GM04503 (cell line): ENCODE data around the gene PACSIN1.
"Not testable (repeated sequence)": the region's sequence is repeated elsewhere in the genome, so short reads cannot be mapped to it uniquely, and the experiment has no call there.

ENCODE experiments used
- DNase-seq: peaks from one replicate; pipeline ENCODE4 v3.0.0-alpha.2; 2012; ENCODE audit warnings: low read depth

The PACSIN1 gene

GRCh38 chr6:34485321-34486060 is 19.6 kb downstream of the PACSIN1 start:
- no peak for DNase-seq

GRCh38 chr6:34486106-34486740 is 20.3 kb downstream of the PACSIN1 start:
- no peak for DNase-seq

- DNase-seq = not testable (repeated sequence)
Measured at GRCh38 chr6:34486886-34487285, 21.0 kb downstream of the PACSIN1 start.

GRCh38 chr6:34487536-34487935 is 21.7 kb downstream of the PACSIN1 start:
- no peak for DNase-seq

- DNase-seq = no peak
Measured at GRCh38 chr6:34489207-34489805, 23.4 kb downstream of the PACSIN1 start.

- DNase-seq = no peak
Measured at GRCh38 chr6:34490390-34491090, 24.7 kb downstream of the PACSIN1 start.

- no peak for DNase-seq
Measured at GRCh38 chr6:34491091-34491430, 25.2 kb downstream of the PACSIN1 start.

- no peak for DNase-seq
Measured at GRCh38 chr6:34493344-34493743, 27.5 kb downstream of the PACSIN1 start.

- no peak for DNase-seq
Measured at GRCh38 chr6:34494973-34495372, 29.1 kb downstream of the PACSIN1 start.

GRCh38 chr6:34496103-34496685 is 30.3 kb downstream of the PACSIN1 start:
- DNase-seq = no peak

GRCh38 chr6:34497411-34497810 is 31.5 kb downstream of the PACSIN1 start:
- no peak for DNase-seq

- no peak for DNase-seq
Measured at GRCh38 chr6:34506718-34507117, 40.8 kb downstream of the PACSIN1 start.

GRCh38 chr6:34508425-34508824 is 42.5 kb downstream of the PACSIN1 start:
- DNase-seq = no peak

- DNase-seq = no peak
Measured at GRCh38 chr6:34509782-34510181, 43.9 kb downstream of the PACSIN1 start.

GRCh38 chr6:34510299-34510698 is 44.4 kb downstream of the PACSIN1 start:
- no peak for DNase-seq

- no peak for DNase-seq
Measured at GRCh38 chr6:34511214-34511914, 45.5 kb downstream of the PACSIN1 start.

- no peak for DNase-seq
Measured at GRCh38 chr6:34511915-34512737, 46.2 kb downstream of the PACSIN1 start.

GRCh38 chr6:34512738-34513115 is 46.9 kb downstream of the PACSIN1 start:
- no peak for DNase-seq

GRCh38 chr6:34513646-34514045 is 47.8 kb downstream of the PACSIN1 start:
- DNase-seq = no peak

- no peak for DNase-seq
Measured at GRCh38 chr6:34514112-34514511, 48.2 kb downstream of the PACSIN1 start.
